ENCODE results near the gene PNLDC1.
A peak's percentile ranks its signal among the peaks of the same experiment; 100 is the strongest.
"Not testable (repeated sequence)": the region's sequence is repeated elsewhere in the genome, so short reads cannot be mapped to it uniquely, and the experiment has no call there.

PNLDC1 gene

DNA sequence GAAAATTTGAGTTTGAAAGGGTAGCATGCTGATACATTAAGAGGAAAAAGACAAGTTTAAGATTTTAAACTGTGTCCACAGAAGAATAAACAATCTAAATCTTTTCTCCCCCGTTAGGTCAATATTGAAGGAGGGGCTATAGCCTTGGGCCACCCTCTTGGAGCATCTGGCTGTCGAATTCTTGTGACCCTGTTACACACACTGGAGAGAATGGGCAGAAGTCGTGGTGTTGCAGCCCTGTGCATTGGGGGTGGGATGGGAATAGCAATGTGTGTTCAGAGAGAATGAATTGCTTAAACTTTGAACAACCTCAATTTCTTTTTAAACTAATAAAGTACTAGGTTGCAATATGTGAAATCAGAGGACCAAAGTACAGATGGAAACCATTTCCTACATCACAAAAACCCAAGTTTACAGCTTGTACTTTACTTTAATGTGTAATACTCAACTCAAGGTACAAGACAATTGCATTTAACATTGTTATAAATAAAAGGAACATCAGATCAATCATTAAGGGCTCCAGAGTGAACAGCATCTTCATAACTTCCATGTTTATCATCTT is 21.5 kb upstream of the PNLDC1 start:
- DNase-seq, result no peak

- peak in 1 of 5 donors; percentile 13 for DNase-seq
Measured at GRCh38 chr6:159788276-159788675, 11.8 kb upstream of the PNLDC1 start.

DNA sequence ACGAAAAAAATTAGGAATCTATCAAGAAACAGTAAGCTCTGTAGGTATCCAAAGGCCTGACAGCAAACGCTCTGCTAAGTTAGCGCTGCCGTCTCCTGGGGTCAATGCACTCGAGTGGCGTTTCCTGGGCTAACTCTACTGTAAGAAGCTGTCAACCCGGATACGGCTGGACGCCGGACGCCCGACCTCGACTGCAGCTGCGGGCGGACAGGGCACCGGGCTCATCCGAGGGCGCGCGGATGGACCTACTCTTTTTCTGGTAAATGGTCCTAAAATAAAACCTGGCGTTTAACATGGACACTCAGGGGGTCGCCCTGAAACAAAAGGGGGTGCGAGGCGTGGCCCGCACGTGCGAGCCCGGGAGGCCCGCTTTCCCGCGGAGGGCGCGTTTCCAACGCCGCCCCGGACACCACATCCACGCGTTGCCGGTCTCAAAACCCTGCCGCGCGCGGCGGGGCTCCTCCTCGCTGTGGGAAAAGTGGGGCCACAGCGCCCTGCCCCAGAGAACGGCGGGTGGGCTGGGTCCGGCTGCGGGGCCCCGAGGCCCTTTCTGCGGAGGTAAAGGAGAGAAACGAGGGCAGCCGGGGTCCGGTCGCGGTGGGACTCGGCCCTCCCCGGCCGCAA is 11.2 kb upstream of the PNLDC1 start:
- DNase-seq, result peak in 4 of 5 donors; percentile 10 to 34 (median 22)

- DNase-seq, result peak; percentile 97 to 100 (median 99)
Measured at GRCh38 chr6:159789377-159790148, 10.5 kb upstream of the PNLDC1 start, which contains the start of gene TCP1. TSS of gene TCP1 (minus strand) at chr6:159789602. CDS start at chr6:159789468, 134 bp downstream.

GRCh38 chr6:159790149-159790955 is 9.7 kb upstream of the PNLDC1 start, which contains the start of gene MRPL18:
TSS of gene MRPL18 (plus strand) at chr6:159790467. CDS start at chr6:159790588, 121 bp downstream.
- DNase-seq, result peak; percentile 80 to 97 (median 81)

DNA sequence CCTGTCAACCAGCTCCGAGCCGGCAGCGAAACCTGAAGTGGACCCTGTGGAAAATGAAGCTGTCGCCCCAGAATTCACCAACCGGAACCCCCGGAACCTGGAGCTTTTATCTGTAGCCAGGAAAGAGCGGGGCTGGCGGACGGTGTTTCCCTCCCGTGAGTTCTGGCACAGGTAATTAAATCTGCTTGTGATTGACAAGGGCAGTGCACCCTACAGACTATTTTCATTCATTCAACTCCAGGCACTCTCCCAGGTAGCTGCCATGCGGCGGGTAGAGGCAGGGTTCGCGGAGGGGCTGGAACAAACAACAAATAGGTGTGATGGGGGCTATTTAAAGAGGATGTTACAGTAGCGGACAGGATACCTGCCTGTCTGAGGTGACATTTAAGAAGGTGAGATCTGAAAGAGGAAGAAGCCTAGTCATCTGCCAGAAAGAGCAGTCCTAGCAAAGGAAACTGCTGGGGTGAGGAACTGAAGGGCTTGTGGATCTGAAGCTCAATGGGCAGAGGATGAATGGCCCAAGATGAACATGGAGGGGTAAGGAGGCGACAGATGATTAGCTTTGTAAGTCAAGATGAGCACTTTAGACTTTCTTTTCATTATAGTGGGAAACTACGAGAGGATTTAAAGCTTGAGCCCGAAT is 9.0 kb upstream of the PNLDC1 start:
- peak in 3 of 5 donors; percentile 10 to 20 (median 19) for DNase-seq

GRCh38 chr6:159794976-159795375 is 5.1 kb upstream of the PNLDC1 start:
- not testable (repeated sequence) for DNase-seq

DNA sequence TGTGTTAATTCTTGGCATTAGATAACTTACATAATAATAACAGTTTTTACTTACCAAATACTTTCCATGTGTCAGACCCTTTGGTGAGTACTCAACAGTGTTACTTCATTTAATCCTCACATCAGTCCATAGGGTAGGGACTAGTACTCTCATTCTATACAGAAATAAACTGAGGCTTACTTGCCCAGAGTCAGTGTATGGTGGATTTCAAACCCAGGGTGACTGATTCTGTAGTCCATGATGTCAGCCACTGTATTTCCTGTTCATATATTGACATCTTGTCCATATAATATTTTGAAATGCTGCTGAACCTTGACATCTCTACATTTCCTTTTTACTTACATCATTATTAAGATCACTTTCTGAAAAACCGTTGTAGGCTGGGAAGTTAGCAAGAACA is 2.5 kb upstream of the PNLDC1 start:
- no peak for DNase-seq

DNA sequence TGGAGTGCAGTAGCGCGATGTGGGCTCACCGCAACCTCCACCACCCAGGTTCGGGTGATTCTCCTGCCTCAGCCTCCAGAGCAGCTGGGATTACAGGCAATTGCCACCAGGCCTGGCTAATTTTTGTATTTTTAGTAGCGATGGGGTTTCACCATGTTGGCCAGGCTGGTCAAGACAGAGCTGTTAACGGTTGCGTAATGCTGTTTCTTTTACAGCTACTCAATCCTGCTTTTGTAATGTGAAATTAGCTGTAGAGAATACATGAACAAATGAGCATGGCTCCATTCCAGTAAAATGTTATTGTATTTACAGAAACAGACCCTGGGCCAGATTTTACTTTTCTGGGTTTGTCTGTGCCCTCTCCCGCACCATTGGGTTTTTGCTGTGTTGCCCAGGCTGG is 1.9 kb downstream of the PNLDC1 start:
- no peak for DNase-seq

DNA sequence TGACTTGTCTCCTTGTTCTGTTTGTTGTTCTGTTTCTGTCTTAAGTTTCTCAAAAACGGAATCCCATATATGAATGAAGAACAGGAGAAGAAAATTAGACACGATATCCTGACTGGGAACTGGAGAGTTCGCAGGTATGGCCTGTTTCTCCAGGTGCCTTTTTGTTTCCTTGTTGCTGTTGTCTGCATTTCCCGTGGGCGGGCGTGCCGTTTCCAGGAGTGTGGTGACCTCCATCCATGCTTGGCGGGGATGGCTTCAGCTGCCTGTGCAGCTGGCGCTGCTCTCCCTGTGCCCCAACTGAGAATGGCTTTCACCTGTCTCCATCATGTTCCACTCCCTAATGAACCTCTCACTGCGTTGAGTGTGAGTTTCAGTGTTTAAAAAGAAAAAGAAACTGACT is 4.4 kb downstream of the PNLDC1 start:
- DNase-seq, result no peak

DNA sequence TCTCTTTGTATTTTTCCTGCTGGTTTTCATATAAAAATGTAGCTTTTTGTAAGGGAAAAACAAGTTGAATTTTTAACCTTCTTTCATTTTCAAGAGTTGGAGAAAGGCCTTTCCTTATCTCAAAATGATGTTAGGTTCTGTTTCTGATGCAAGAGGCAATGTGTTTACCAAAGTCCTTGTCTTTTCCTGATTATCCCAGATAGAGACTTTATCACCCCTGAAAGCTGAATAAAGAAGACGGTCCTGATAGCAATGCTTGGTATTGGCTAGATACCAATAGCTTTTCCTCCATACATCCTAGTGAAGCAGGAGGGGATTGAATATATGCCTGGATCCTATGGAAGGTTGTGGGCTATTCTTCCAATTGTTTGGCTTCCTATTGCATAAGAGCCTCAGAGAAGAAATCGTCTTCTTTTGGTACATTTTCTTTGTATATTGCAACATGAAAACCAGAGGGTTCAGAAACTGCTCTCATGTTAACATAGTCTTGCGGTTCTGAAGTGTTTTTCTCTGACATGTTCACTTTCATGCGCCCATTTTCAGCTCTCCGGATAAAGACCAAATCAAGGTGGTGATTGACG is 5.5 kb downstream of the PNLDC1 start:
- no peak for DNase-seq

DNA sequence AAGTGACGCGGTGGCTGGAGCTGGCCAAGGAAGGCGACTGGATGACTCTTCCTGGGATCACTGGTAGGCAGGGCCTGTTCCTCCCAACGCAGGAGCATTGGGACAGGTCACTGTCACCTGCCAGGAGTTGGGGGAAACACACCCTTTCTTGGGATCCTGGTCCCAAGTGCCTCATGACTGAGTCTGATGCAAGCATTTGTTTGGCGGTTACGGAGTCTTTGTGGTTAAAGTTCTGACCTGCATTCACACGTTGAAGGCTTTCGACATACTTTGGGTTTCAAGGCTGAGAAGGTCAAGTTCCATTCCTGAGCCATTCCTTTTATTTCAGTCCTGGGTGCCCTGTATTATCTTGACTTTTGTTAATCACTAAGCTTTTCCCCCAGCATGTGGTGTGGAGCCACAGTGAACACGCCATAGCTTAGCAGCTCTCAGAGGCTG is 6.0 kb downstream of the PNLDC1 start:
- DNase-seq, result no peak

GRCh38 chr6:159807150-159807858 is 7.2 kb downstream of the PNLDC1 start:
- no peak for DNase-seq

DNA sequence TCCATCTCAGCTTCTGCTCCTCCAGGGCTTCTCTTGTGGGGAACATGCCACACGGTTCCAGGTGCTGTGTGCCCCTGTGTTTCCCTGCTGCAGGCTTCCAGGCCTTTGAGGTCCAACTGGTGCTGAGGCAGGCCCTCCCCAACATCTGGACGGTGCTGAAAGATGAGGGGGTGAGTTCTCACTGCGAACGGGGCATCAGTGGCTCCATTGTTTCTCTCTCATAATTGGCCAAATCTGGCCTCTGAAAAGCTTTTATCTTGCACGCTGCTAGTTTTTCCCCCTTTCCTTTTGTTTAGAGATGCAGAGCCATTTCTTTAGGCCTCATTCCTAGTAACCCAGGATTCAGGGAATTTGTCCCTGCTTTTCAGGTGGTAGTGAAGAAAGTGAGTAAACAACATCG is 8.6 kb downstream of the PNLDC1 start:
- no peak for DNase-seq

GRCh38 chr6:159809149-159809548 is 9.1 kb downstream of the PNLDC1 start:
- DNase-seq, result no peak

DNA sequence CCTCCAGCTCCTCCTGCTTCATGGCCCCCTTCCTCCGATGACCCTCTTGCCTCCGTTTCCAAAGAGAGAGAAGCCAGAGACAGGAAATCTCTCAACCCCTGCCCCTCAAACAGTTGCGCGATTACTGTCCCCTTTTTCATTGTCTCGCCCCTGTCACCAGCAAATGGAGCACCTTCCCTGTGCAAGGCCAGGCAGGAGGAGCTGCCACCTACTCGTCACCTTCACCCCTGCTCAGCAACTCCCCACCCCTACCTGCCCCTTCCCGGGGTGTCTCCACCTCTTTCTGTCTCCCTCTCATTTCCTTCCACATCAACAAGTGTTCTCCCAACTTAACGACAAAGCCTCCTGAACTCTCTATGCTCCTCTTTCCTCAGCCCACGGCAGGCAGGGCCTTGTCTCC is 13.7 kb downstream of the PNLDC1 start:
- DNase-seq, result no peak

DNA sequence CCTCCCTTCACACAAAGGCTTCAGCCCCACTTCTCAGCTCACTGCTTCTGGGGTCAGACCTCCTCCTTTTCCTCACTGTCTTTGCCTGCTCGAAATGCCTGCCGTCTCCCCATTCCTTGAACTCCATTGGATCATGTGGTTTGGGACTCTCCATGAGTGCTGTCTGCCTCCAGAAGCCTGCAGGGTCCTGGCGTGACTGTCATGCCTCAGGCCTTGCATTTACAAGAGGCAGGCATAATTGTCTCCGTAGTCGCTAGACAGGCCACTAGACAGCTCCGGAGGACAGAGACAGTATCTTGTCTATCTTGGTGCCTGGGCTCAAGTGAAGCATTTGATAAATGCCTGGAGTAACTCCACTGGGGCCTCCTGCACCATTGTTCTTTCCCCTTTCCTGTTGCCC is 15.3 kb downstream of the PNLDC1 start:
- DNase-seq, result no peak

- not testable (repeated sequence) for DNase-seq
Measured at GRCh38 chr6:159816775-159817174, 16.7 kb downstream of the PNLDC1 start.

DNA sequence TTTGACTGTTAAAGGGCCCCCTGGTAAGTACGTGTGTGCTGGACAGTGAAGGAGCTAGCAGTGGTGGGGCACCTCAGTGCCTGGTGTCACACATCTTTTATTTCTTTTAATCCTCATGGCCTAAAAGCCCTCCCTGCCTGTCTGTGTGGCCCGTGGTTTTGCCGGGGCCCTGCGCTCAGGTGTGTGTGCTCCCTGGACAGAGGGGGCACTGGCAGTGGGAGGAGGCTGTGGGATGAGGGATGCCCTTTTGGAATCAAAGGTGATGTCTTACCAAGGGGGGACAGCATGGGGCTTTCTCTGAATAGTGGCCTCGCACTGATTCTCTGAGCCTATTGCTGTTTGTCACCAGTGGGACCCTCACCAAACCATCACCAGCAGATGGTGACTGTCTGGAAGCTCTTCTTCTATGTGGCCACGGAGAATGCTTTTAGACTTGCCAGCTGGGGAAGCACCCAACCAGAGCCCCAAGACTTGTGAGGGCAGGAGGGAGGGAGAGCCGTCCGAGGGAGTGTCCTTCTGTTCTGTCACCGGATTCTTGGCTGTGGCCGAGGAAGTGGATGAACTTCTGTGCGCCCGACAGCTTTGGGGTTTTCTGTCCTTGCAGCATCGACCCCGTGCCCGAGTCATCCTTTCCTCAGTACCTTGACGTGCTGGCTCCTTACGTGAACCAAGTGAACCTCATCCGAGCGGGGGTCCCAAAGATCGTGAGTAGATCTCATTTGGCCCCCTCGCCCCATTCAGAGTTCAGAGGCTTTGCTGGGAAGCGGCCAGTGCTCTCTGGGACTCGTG is 18.1 kb downstream of the PNLDC1 start:
- no peak for DNase-seq

- DNase-seq, result no peak
Measured at GRCh38 chr6:159819098-159819497, 19.0 kb downstream of the PNLDC1 start.
